ENCODE data around the gene THSD7A. TPM values are rescaled to one million over a fixed set of nuclear protein-coding genes. Genes with fewer than 3 reads are reported as not detected.

THSD7A gene
- total and polyA plus RNA-seq, 2 donors = 0.50 to 1.5 TPM

- Histone ChIP-seq H3K27ac (ENCODE audit: low read depth in 1 of 2, low read length in 1 of 2) (no peak overlapping the region), H3K36me3 (ENCODE audit: control insufficient read depth in 2 of 2, insufficient read depth in 2 of 2, low read length in 1 of 2) (no peaks in the 10 kb centered on the region), H3K9me3 (ENCODE audit: control insufficient read depth in 2 of 2, insufficient read depth in 1 of 2, low read length in 1 of 2) (no peaks in the 10 kb centered on the region), H3K27me3 (ENCODE audit: control insufficient read depth in 2 of 2, insufficient read depth in 1 of 2, low read length in 1 of 2) (no peaks in the 10 kb centered on the region), H3K4me1 (ENCODE audit: control insufficient read depth in 2 of 2, insufficient read depth in 2 of 2, low read length in 2 of 2) (no peaks in the 10 kb centered on the region), H3K4me3 (ENCODE audit: low read length in 2 of 2) (no peak overlapping the region)
- DNase-seq (ENCODE audit: low read depth in 6 of 9, low spot score in 9 of 9) = no peak
- 98% methylated on average over 1 of the region's 1 CpG for WGBS
Observed at GRCh38 chr7:11727864-11728263, 104.1 kb downstream of the THSD7A start.

GRCh38 chr7:11726794-11727155 lies 105.2 kb downstream of the THSD7A start:
- H3K4me3 ChIP-seq (ENCODE audit: low read length in 2 of 2) = no peak overlapping the region
- WGBS = 87% methylated on average over 6 of the region's 6 CpGs
- DNase-seq (ENCODE audit: low read depth in 6 of 9, low spot score in 9 of 9) = no peak
- H3K27ac ChIP-seq (ENCODE audit: low read depth in 1 of 2, low read length in 1 of 2) = no peak overlapping the region
- H3K27me3 ChIP-seq (ENCODE audit: control insufficient read depth in 2 of 2, insufficient read depth in 1 of 2, low read length in 1 of 2) = no peaks in the 10 kb centered on the region
- no peaks in the 10 kb centered on the region for H3K4me1 ChIP-seq (ENCODE audit: control insufficient read depth in 2 of 2, insufficient read depth in 2 of 2, low read length in 2 of 2)
- H3K9me3 ChIP-seq (ENCODE audit: control insufficient read depth in 2 of 2, insufficient read depth in 1 of 2, low read length in 1 of 2) = no peaks in the 10 kb centered on the region
- no peaks in the 10 kb centered on the region for H3K36me3 ChIP-seq (ENCODE audit: control insufficient read depth in 2 of 2, insufficient read depth in 2 of 2, low read length in 1 of 2)

GRCh38 chr7:11726001-11726793 lies 105.8 kb downstream of the THSD7A start:
- WGBS = 90% methylated on average over 7 of the region's 7 CpGs

DNA sequence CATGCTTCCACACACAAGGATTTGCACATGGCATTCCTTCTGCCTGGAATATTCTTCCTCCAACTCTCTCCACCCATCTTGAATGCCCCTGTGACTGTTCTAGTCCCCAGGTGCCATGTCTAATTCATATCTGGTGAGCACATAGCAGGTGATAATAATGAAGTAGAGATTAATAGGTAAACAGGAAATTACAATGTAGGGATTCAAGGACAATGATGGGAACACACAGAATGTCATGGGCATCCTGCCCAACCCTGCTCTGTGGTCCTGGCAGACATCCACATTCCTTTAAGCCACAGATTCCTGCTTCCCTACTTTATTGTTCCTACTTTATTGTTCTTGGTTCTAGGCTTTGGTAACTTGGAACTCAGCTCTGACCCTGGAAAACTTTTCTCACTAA lies 115.8 kb downstream of the THSD7A start:
- H3K9me3 ChIP-seq (ENCODE audit: control insufficient read depth in 2 of 2, insufficient read depth in 1 of 2, low read length in 1 of 2) = no peaks in the 10 kb centered on the region
- DNase-seq (ENCODE audit: low read depth in 6 of 9, low spot score in 9 of 9) = no peak
- no peaks in the 10 kb centered on the region for H3K36me3 ChIP-seq (ENCODE audit: control insufficient read depth in 2 of 2, insufficient read depth in 2 of 2, low read length in 1 of 2)
- H3K27me3 ChIP-seq (ENCODE audit: control insufficient read depth in 2 of 2, insufficient read depth in 1 of 2, low read length in 1 of 2) = no peaks in the 10 kb centered on the region
- H3K4me1 ChIP-seq (ENCODE audit: control insufficient read depth in 2 of 2, insufficient read depth in 2 of 2, low read length in 2 of 2) = no peaks in the 10 kb centered on the region
- no peak overlapping the region for H3K4me3 ChIP-seq (ENCODE audit: low read length in 2 of 2)
- H3K27ac ChIP-seq (ENCODE audit: low read depth in 1 of 2, low read length in 1 of 2) = no peak overlapping the region

More at GRCh38 chr7:11726001-11726793, 105.8 kb downstream of the THSD7A start:
- no peaks in the 10 kb centered on the region for H3K9me3 ChIP-seq (ENCODE audit: control insufficient read depth in 2 of 2, insufficient read depth in 1 of 2, low read length in 1 of 2)
- no peaks in the 10 kb centered on the region for H3K36me3 ChIP-seq (ENCODE audit: control insufficient read depth in 2 of 2, insufficient read depth in 2 of 2, low read length in 1 of 2)
- no peak overlapping the region for H3K4me3 ChIP-seq (ENCODE audit: low read length in 2 of 2)
- H3K27me3 ChIP-seq (ENCODE audit: control insufficient read depth in 2 of 2, insufficient read depth in 1 of 2, low read length in 1 of 2) = no peaks in the 10 kb centered on the region
- DNase-seq (ENCODE audit: low read depth in 6 of 9, low spot score in 9 of 9) = no peak
- no peaks in the 10 kb centered on the region for H3K4me1 ChIP-seq (ENCODE audit: control insufficient read depth in 2 of 2, insufficient read depth in 2 of 2, low read length in 2 of 2)
- H3K27ac ChIP-seq (ENCODE audit: low read depth in 1 of 2, low read length in 1 of 2) = no peak overlapping the region

DNA sequence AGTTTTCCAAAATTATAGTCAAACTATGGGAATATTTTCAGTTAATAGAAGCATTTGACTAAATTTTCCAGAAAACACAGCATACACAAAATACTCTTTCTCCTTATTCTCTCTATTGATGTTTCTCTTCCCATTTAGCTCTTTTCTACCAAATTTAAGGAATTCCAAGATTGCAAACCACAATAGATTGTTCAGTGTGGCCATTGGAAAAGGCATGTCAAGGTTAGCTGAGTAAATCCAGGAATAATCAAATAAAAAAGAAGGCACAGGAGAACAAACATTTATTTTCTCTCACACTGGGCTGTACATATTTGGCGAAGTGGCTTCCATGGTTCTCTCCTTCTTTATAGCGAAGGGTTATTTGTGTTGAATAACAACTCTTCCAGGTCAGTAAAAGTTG lies 117.3 kb downstream of the THSD7A start:
- no peaks in the 10 kb centered on the region for H3K27me3 ChIP-seq (ENCODE audit: control insufficient read depth in 2 of 2, insufficient read depth in 1 of 2, low read length in 1 of 2)
- WGBS = 95% methylated on average over 2 of the region's 2 CpGs
- H3K9me3 ChIP-seq (ENCODE audit: control insufficient read depth in 2 of 2, insufficient read depth in 1 of 2, low read length in 1 of 2) = no peaks in the 10 kb centered on the region
- H3K4me1 ChIP-seq (ENCODE audit: control insufficient read depth in 2 of 2, insufficient read depth in 2 of 2, low read length in 2 of 2) = no peaks in the 10 kb centered on the region
- no peak overlapping the region for H3K4me3 ChIP-seq (ENCODE audit: low read length in 2 of 2)
- DNase-seq (ENCODE audit: low read depth in 6 of 9, low spot score in 9 of 9) = no peak
- no peak overlapping the region for H3K27ac ChIP-seq (ENCODE audit: low read depth in 1 of 2, low read length in 1 of 2)
- no peaks in the 10 kb centered on the region for H3K36me3 ChIP-seq (ENCODE audit: control insufficient read depth in 2 of 2, insufficient read depth in 2 of 2, low read length in 1 of 2)

DNA sequence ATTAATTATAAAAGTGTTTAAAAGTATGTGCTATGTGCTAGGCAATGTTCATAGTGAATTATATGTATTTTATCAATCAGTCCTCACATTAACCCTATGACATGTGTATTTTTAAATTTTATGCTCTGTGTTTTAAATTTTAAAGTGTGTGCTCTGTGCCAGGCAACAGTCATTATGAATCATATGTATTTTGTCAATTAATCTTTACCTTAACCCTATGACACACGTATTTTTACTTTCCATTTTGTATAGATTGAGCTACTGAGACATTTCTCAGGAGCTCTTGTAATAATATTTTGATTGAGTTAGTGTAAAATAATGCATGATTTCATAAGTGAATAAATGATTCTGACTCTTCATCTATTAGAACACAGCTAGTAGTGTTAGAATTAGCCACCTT lies 117.8 kb downstream of the THSD7A start:
- 57% methylated on average over 1 of the region's 1 CpG for WGBS

GRCh38 chr7:11713352-11713751 lies 118.6 kb downstream of the THSD7A start:
- Histone ChIP-seq H3K27ac (ENCODE audit: low read depth in 1 of 2, low read length in 1 of 2) (no peak overlapping the region), H3K36me3 (ENCODE audit: control insufficient read depth in 2 of 2, insufficient read depth in 2 of 2, low read length in 1 of 2) (no peaks in the 10 kb centered on the region), H3K4me1 (ENCODE audit: control insufficient read depth in 2 of 2, insufficient read depth in 2 of 2, low read length in 2 of 2) (no peaks in the 10 kb centered on the region), H3K9me3 (ENCODE audit: control insufficient read depth in 2 of 2, insufficient read depth in 1 of 2, low read length in 1 of 2) (no peaks in the 10 kb centered on the region), H3K27me3 (ENCODE audit: control insufficient read depth in 2 of 2, insufficient read depth in 1 of 2, low read length in 1 of 2) (no peaks in the 10 kb centered on the region), H3K4me3 (ENCODE audit: low read length in 2 of 2) (no peak overlapping the region)
- DNase-seq (ENCODE audit: low read depth in 6 of 9, low spot score in 9 of 9) = no peak
- WGBS = 62% methylated on average over 3 of the region's 3 CpGs

More for the DNA sequence above, 117.8 kb downstream of the THSD7A start:
- Histone ChIP-seq H3K9me3 (ENCODE audit: control insufficient read depth in 2 of 2, insufficient read depth in 1 of 2, low read length in 1 of 2) (no peaks in the 10 kb centered on the region), H3K27me3 (ENCODE audit: control insufficient read depth in 2 of 2, insufficient read depth in 1 of 2, low read length in 1 of 2) (no peaks in the 10 kb centered on the region), H3K27ac (ENCODE audit: low read depth in 1 of 2, low read length in 1 of 2) (no peak overlapping the region), H3K4me1 (ENCODE audit: control insufficient read depth in 2 of 2, insufficient read depth in 2 of 2, low read length in 2 of 2) (no peaks in the 10 kb centered on the region), H3K4me3 (ENCODE audit: low read length in 2 of 2) (no peak overlapping the region), H3K36me3 (ENCODE audit: control insufficient read depth in 2 of 2, insufficient read depth in 2 of 2, low read length in 1 of 2) (no peaks in the 10 kb centered on the region)
- DNase-seq (ENCODE audit: low read depth in 6 of 9, low spot score in 9 of 9) = no peak

DNA sequence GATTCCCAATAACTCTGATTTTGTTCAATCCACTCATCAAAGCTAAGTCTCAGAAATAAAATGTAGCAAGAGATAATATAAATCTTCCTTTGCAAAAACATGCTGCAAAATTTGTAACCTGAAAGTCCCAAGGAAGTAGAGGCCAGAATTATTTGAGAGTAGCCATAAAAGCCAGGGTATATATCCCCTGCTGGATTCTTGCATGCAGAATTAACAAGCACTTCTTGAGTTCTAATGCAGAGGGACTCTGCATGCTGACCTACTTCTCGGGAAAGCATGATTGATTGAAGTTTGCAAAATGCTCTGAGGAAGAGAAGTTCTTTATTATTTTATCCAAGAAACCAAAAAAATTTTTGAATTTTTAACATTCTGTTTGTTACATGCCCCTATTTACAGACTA lies 121.6 kb downstream of the THSD7A start:
- DNase-seq (ENCODE audit: low read depth in 6 of 9, low spot score in 9 of 9) = no peak
- H3K36me3 ChIP-seq (ENCODE audit: control insufficient read depth in 2 of 2, insufficient read depth in 2 of 2, low read length in 1 of 2) = no peaks in the 10 kb centered on the region
- 92% methylated on average over 1 of the region's 1 CpG for WGBS
- no peak overlapping the region for H3K27ac ChIP-seq (ENCODE audit: low read depth in 1 of 2, low read length in 1 of 2)
- no peaks in the 10 kb centered on the region for H3K9me3 ChIP-seq (ENCODE audit: control insufficient read depth in 2 of 2, insufficient read depth in 1 of 2, low read length in 1 of 2)
- H3K27me3 ChIP-seq (ENCODE audit: control insufficient read depth in 2 of 2, insufficient read depth in 1 of 2, low read length in 1 of 2) = no peaks in the 10 kb centered on the region
- H3K4me1 ChIP-seq (ENCODE audit: control insufficient read depth in 2 of 2, insufficient read depth in 2 of 2, low read length in 2 of 2) = no peaks in the 10 kb centered on the region
- no peak overlapping the region for H3K4me3 ChIP-seq (ENCODE audit: low read length in 2 of 2)

DNA sequence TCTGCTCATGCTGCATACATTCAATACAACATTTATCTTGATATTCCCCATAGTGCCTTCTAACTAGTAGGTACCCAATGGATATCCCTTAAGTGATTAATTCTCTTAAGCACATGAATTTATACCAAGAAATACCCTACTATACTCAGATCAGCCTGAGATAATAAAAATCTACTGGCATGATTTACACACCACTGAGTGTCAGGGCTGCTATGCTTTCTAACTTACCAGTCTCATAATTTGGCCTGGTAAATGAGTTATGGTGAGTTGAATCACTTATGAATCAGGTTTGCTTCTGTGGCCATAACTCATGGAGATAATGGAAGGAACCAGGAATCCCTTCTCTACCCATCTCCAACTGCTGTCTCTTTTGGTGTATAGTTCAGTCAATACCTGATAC lies 122.8 kb downstream of the THSD7A start:
- H3K4me3 ChIP-seq (ENCODE audit: low read length in 2 of 2) = no peak overlapping the region
- H3K27ac ChIP-seq (ENCODE audit: low read depth in 1 of 2, low read length in 1 of 2) = no peak overlapping the region
- no peaks in the 10 kb centered on the region for H3K27me3 ChIP-seq (ENCODE audit: control insufficient read depth in 2 of 2, insufficient read depth in 1 of 2, low read length in 1 of 2)
- H3K36me3 ChIP-seq (ENCODE audit: control insufficient read depth in 2 of 2, insufficient read depth in 2 of 2, low read length in 1 of 2) = no peaks in the 10 kb centered on the region
- no peak for DNase-seq (ENCODE audit: low read depth in 6 of 9, low spot score in 9 of 9)
- H3K9me3 ChIP-seq (ENCODE audit: control insufficient read depth in 2 of 2, insufficient read depth in 1 of 2, low read length in 1 of 2) = no peaks in the 10 kb centered on the region
- H3K4me1 ChIP-seq (ENCODE audit: control insufficient read depth in 2 of 2, insufficient read depth in 2 of 2, low read length in 2 of 2) = no peaks in the 10 kb centered on the region
